Measurements from ENCODE around the gene GABBR2. TPM values are rescaled to one million over a fixed set of nuclear protein-coding genes. Genes with fewer than 3 reads are reported as not detected.

Gene GABBR2
- total and polyA plus RNA-seq, 2 of the 8 experiments (the other 6 are each of a cell fraction or from before 2014, with no cell fraction given): 0.50 to 1.2 TPM

DNA sequence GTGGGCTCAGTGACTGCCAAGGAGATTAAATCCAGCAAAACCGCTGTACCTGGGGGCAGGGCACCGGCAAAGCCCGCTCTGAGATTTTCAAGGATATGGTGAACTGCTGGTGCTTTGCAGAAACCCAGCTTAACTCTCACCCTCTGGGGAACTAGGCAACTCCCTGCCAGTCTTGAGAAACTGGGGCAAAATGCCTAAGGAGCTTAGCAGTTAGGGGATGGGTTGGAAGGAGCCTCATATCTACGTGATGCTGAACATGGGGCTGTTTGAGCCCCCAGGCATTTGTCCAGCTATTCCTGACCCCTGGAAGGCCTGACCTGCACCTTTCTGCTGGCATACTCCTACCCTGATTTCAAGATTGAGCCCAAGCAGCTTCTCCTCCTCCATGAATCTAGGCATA lies 344.6 kb downstream of the GABBR2 start (continued):
- TF ChIP-seq FOSL1 (IDR thresholded peaks at IDR 0.05; ENCODE audit: insufficient read depth, low read depth, low read length) (no peak), RFX5 (IDR thresholded peaks at IDR 0.05; ENCODE audit: borderline replicate concordance, low read depth, low read length) (no peak), SIX5 (IDR thresholded peaks at IDR 0.05; ENCODE audit: low read depth, low read length) (no peak)
- TF ChIP-seq, protein P1, sequence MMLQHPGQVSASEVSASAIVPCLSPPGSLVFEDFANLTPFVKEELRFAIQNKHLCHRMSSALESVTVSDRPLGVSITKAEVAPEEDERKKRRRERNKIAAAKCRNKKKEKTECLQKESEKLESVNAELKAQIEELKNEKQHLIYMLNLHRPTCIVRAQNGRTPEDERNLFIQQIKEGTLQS (IDR thresholded peaks at IDR 0.05; ENCODE audit: insufficient read depth, low read depth, low read length): no peak

Data from H1 (cell line).